H1 (cell line): ENCODE results near the gene KCTD16. TPM values are rescaled to one million over a fixed set of nuclear protein-coding genes. Genes with fewer than 3 reads are reported as not detected.

ENCODE experiments used
- BCL11A ChIP-seq, 2 experiments: IDR thresholded peaks; one replicate each; pipeline ENCODE4 v1.6.1; 2011; ENCODE audit warnings: low read depth in 2 of 2, low read length in 2 of 2, mild to moderate bottlenecking in 2 of 2
- CTBP2 ChIP-seq: IDR thresholded peaks from 2 replicates; pipeline ENCODE4 v1.7.0; 2011; ENCODE audit warnings: borderline replicate concordance, mild to moderate bottlenecking, moderate library complexity, mixed read lengths, low read length; ENCODE audit not compliant: insufficient read depth, insufficient read length
- FOSL1 ChIP-seq: IDR thresholded peaks from 2 replicates; pipeline ENCODE4 v1.6.1; 2011; ENCODE audit warnings: mild to moderate bottlenecking, low read depth, low read length, moderate library complexity; ENCODE audit not compliant: insufficient read depth
- NRF1 ChIP-seq: IDR thresholded peaks from 2 replicates; pipeline ENCODE4 v1.6.1; 2011; ENCODE audit warnings: mild to moderate bottlenecking, low read depth, low read length, improper control_type of control experiment
- POLR2A ChIP-seq, 2 experiments: IDR thresholded peaks; 1 replicate in 1 of 2; 2 replicates in 1 of 2; pipeline ENCODE4 v1.6.1; 2011; ENCODE audit warnings: low read depth in 2 of 2, low read length in 2 of 2, mild to moderate bottlenecking in 2 of 2; ENCODE audit errors: control extremely low read depth in 1 of 2
- POU5F1 ChIP-seq: IDR thresholded peaks from 2 replicates; pipeline ENCODE4 v1.6.1; 2011; ENCODE audit warnings: low read depth, mild to moderate bottlenecking, low read length, moderate library complexity
- SAP30 ChIP-seq: fragments of 300-600 bp; sonication (generic); IDR thresholded peaks from 2 replicates; pipeline ENCODE4 v1.7.1; 2012; ENCODE audit warnings: low read length, moderate library complexity, mild to moderate bottlenecking, inconsistent platforms; ENCODE audit not compliant: insufficient read depth, insufficient replicate concordance
- SIN3A ChIP-seq, 2 experiments: IDR thresholded peaks in 1 of 2; conservative IDR thresholded peaks in 1 of 2; 2 replicates each; pipeline ENCODE4 v1.6.1; 2011 to 2012; ENCODE audit warnings: low read length in 2 of 2, improper control_type of control experiment in 1 of 2, low read depth in 1 of 2, mild to moderate bottlenecking in 1 of 2
- SIRT6 ChIP-seq: IDR thresholded peaks from one replicate; pipeline ENCODE4 v1.7.1; 2012; ENCODE audit warnings: low read length, inconsistent platforms
- SRF ChIP-seq: IDR thresholded peaks from 2 replicates; pipeline ENCODE4 v1.6.1; 2011; ENCODE audit warnings: mild to moderate bottlenecking, low read depth, low read length, moderate library complexity
- SUZ12 ChIP-seq: fragments of 200-600 bp; sonication (generic); IDR thresholded peaks from 2 replicates; pipeline ENCODE4 v1.6.1; 2012; ENCODE audit warnings: mild to moderate bottlenecking, inconsistent platforms, low read length, moderate library complexity, mixed read lengths
- TAF1 ChIP-seq: IDR thresholded peaks from 2 replicates; pipeline ENCODE4 v1.6.1; 2011; ENCODE audit warnings: mild to moderate bottlenecking, low read depth, low read length
- TBP ChIP-seq: IDR thresholded peaks from 2 replicates; pipeline ENCODE4 v1.6.1; 2011; ENCODE audit warnings: low read depth, low read length, improper control_type of control experiment
- polyA plus RNA-seq, 7 experiments: library from polyadenylated mRNA; depleted of rRNA in 3 of 7; stranded (reverse) in 5 of 7; unstranded in 2 of 7; fragments of >200 nt in 5 of 7; fragments of 200-250 nt in 2 of 7; gene quantifications; 1 replicate in 5 of 7; 2 replicates in 1 of 7; 4 replicates in 1 of 7; pipeline versions ENCODE4 v1.2.1 to v1.2.3, GENCODE V29; 2011 to 2013; ENCODE audit warnings: missing spikeins in 2 of 7, mixed read lengths in 2 of 7
- total RNA-seq: library from RNA; stranded (reverse); fragmentation: NEBNext Ultra II Directional; extraction: Animal tissue kit (Norgen Biotek cat#: 25700); gene quantifications from 2 replicates; pipeline ENCODE4 v1.2.1, GENCODE V29; 2021
- TF ChIP-seq, protein P1 (sequence below): IDR thresholded peaks from 2 replicates; pipeline ENCODE4 v1.6.1; 2012; ENCODE audit warnings: inconsistent platforms

The KCTD16 gene
- total and polyA plus RNA-seq, 2 of the 8 experiments (the other 6 are each of a cell fraction or from before 2014, with no cell fraction given), result 0.03 to 0.24 TPM

DNA sequence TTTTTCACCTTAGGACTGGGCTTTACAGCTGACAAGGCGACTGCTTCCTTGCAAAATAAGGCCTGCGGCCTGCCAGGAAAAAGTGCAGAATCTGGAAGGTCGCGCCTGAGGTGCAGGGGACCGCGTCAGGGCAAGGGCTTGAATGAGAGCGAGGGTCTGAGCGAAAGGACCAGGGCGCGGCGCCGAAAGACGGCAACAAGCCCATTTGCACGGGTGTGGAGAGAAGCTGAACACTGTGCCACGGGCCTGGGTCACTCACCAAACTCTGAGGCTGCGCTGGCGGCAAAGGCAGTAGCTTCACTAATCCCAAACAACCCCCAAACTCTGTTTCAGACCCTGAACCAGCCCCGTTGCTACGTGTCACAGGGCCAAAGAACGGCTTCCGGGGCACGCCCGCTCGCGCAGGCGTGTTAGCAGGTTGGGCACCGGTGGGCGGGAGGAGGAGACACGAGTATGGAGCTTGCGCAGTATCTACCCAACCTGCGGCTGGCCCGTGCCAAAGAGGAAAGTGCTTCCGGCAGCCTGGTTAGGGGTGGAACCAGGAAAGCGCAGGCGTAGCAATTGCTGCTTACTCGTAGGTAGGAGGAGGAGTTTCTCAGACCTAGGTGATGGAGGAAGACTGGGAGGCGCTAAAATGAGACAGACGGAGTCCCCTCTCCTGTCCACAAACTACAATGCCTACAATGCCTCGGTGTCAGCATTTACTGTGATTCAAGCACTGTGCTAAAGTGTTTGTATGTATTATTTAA is at the start of gene KCTD16, which contains the start of gene YIPF5 (continued):
- TF ChIP-seq SIRT6, result no peak
- TF ChIP-seq NRF1, result peak; percentile 74
- peak; percentile 63; the same call in 1 of the 2 replicates for TF ChIP-seq TAF1
- TF ChIP-seq TBP, result peak; percentile 59
- no peak for TF ChIP-seq FOSL1
- no peak for TF ChIP-seq SUZ12
- TF ChIP-seq SRF, result peak; percentile 63; the same call in 1 of the 2 replicates
- TF ChIP-seq SIN3A (conservative IDR thresholded peaks at IDR 0.05 in 1 of 2, IDR thresholded peaks at IDR 0.05 in 1 of 2; ENCODE audit: low read depth in 1 of 2, low read length in 2 of 2), result peak in 1 of 2 experiments; percentile 89; a peak in 2 of 4 replicates
- TF ChIP-seq SAP30, result peak; percentile 80
- no peak for TF ChIP-seq POU5F1
- TF ChIP-seq POLR2A (IDR thresholded peaks at IDR 0.05; ENCODE audit: control extremely low read depth in 1 of 2, low read depth in 2 of 2, low read length in 2 of 2), result peak; percentile 57 to 80
- TF ChIP-seq, protein P1, sequence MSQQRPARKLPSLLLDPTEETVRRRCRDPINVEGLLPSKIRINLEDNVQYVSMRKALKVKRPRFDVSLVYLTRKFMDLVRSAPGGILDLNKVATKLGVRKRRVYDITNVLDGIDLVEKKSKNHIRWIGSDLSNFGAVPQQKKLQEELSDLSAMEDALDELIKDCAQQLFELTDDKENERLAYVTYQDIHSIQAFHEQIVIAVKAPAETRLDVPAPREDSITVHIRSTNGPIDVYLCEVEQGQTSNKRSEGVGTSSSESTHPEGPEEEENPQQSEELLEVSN, result 0 out of 2 replicates have a peak, but pooled peaks have one; percentile 34
- TF ChIP-seq BCL11A (IDR thresholded peaks at IDR 0.05; ENCODE audit: low read depth in 2 of 2, low read length in 2 of 2), result no peak
- no peak for TF ChIP-seq CTBP2
